ENCODE data around the gene ZNF507. TPM values are rescaled to one million over a fixed set of nuclear protein-coding genes. Genes with fewer than 3 reads are reported as not detected.
A peak's percentile ranks its signal among the peaks of the same experiment; 100 is the strongest.

ZNF507 gene
- total RNA-seq (2021) (20.8 and 26.5 TPM in 2 replicates), Bru-seq, nascent RNA (percentile 92 among the genes with signal in this experiment), BruChase-seq, experiment 1, labeled RNA remaining after a 2-hour chase (percentile 93 among the genes with signal in this experiment), BruChase-seq, experiment 2, labeled RNA remaining after a 6-hour chase (percentile 77 among the genes with signal in this experiment)
- long read RNA-seq, full-length matches to known transcripts: 5 of 18 reads
- long read RNA-seq, partial matches to known transcripts: 4 of 18 reads
- long read RNA-seq, other reads (novel, unspliced or antisense): 9 of 18 reads

- BruUV-seq (replicated peaks): TSS peak; percentile 43
- peaks cover 47% of the 10 kb centered on the region for H3K79me2 ChIP-seq (ENCODE audit: low read depth)
- TF ChIP-seq EZH2 (IDR thresholded peaks at IDR 0.05; ENCODE audit: low read depth): no peak
- TF ChIP-seq, protein P1, sequence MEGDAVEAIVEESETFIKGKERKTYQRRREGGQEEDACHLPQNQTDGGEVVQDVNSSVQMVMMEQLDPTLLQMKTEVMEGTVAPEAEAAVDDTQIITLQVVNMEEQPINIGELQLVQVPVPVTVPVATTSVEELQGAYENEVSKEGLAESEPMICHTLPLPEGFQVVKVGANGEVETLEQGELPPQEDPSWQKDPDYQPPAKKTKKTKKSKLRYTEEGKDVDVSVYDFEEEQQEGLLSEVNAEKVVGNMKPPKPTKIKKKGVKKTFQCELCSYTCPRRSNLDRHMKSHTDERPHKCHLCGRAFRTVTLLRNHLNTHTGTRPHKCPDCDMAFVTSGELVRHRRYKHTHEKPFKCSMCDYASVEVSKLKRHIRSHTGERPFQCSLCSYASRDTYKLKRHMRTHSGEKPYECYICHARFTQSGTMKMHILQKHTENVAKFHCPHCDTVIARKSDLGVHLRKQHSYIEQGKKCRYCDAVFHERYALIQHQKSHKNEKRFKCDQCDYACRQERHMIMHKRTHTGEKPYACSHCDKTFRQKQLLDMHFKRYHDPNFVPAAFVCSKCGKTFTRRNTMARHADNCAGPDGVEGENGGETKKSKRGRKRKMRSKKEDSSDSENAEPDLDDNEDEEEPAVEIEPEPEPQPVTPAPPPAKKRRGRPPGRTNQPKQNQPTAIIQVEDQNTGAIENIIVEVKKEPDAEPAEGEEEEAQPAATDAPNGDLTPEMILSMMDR (conservative IDR thresholded peaks at IDR 0.05): no peak
- intact Hi-C loops (cut with micrococcal nuclease; ENCODE audit: unreplicated experiment): loop anchor here (1.0 to 2.0 kb wide), 2 partner anchors 28 to 59 kb away; partner anchors contain the start of gene DPY19L3
- H3F3A ChIP-seq (ENCODE audit: insufficient read depth, low read depth): peaks cover 33% of the 10 kb centered on the region
- H3K27me3 ChIP-seq (ENCODE audit: insufficient read depth, low read depth): no peaks in the 10 kb centered on the region
- no peaks in the 10 kb centered on the region for H4K20me1 ChIP-seq (ENCODE audit: insufficient read depth)
- POLR2A ChIA-PET (ENCODE audit: unreplicated experiment): interaction anchor here (0.7 kb wide), 1 partner anchor 56 kb away, joined by 4 read pairs; no protein-coding TSS in a partner anchor
- H3K9me3 ChIP-seq (ENCODE audit: insufficient read depth, low read depth): no peaks in the 10 kb centered on the region
- H3K4me3 ChIP-seq: peak within 1 kb of the TSS; percentile 98
- H3K4me2 ChIP-seq: peak within 1 kb of the TSS; percentile 93
- H3K27ac ChIP-seq: peak within 1 kb of the TSS; percentile 65
- H3K4me1 ChIP-seq (replicated peaks; ENCODE audit: insufficient read depth): peaks cover 56% of the 10 kb centered on the region
- H3K36me3 ChIP-seq (ENCODE audit: low read depth): peaks cover 25% of the 10 kb centered on the region
- H2AFZ ChIP-seq: peak within 1 kb of the TSS; percentile 96
- peak; percentile 49 to 81 for DNase-seq
- H3K9me2 ChIP-seq (ENCODE audit: insufficient read depth): no peaks in the 10 kb centered on the region
- CTCF ChIA-PET: interaction anchor here (0.6 kb wide), 1 partner anchor 18 kb away, joined by 4 read pairs; no protein-coding TSS in a partner anchor
These were observed at the start of gene ZNF507 for GRCh38 chr19:32345261-32346207. TSS of gene ZNF507 (plus strand) at chr19:32345610. CDS start at chr19:32352831, 7,221 bp downstream.

GRCh38 chr19:32296694-32297093 lies 48.7 kb upstream of the ZNF507 start:
- Histone ChIP-seq H3K36me3 (ENCODE audit: low read depth) (no peaks in the 10 kb centered on the region), H3K9me3 (ENCODE audit: insufficient read depth, low read depth) (peaks cover 8% of the 10 kb centered on the region; the same call in 1 of the 2 replicates), H3F3A (ENCODE audit: insufficient read depth, low read depth) (no peaks in the 10 kb centered on the region), H3K27ac (no peak overlapping the region), H2AFZ (no peak overlapping the region), H3K9me2 (ENCODE audit: insufficient read depth) (no peaks in the 10 kb centered on the region), H3K79me2 (ENCODE audit: low read depth) (no peaks in the 10 kb centered on the region), H3K27me3 (ENCODE audit: insufficient read depth, low read depth) (peaks cover 14% of the 10 kb centered on the region), H3K4me3 (no peak overlapping the region), H3K4me2 (no peak overlapping the region), H4K20me1 (ENCODE audit: insufficient read depth) (no peaks in the 10 kb centered on the region), H3K4me1 (replicated peaks; ENCODE audit: insufficient read depth) (no peaks in the 10 kb centered on the region)
- intact Hi-C loops (cut with micrococcal nuclease; ENCODE audit: unreplicated experiment): no loop called here
- TF ChIP-seq, protein P1 (conservative IDR thresholded peaks at IDR 0.05): no peak
- TF ChIP-seq EZH2 (IDR thresholded peaks at IDR 0.05; ENCODE audit: low read depth): no peak
- POLR2A ChIA-PET (ENCODE audit: unreplicated experiment): no interaction called here
- DNase-seq: no peak
- CTCF ChIA-PET: no interaction called here
- BruUV-seq (replicated peaks): no TSS peak

GRCh38 chr19:32302778-32303177 lies 42.6 kb upstream of the ZNF507 start:
- H2AFZ ChIP-seq: no peak overlapping the region
- POLR2A ChIA-PET (ENCODE audit: unreplicated experiment): no interaction called here
- H3K4me3 ChIP-seq: no peak overlapping the region
- peaks cover 8% of the 10 kb centered on the region; the same call in 1 of the 2 replicates for H3K9me3 ChIP-seq (ENCODE audit: insufficient read depth, low read depth)
- no peaks in the 10 kb centered on the region for H4K20me1 ChIP-seq (ENCODE audit: insufficient read depth)
- no peaks in the 10 kb centered on the region for H3K36me3 ChIP-seq (ENCODE audit: low read depth)
- intact Hi-C loops (cut with micrococcal nuclease; ENCODE audit: unreplicated experiment): no loop called here
- DNase-seq: no peak
- H3K79me2 ChIP-seq (ENCODE audit: low read depth): no peaks in the 10 kb centered on the region
- CTCF ChIA-PET: no interaction called here
- H3K27me3 ChIP-seq (ENCODE audit: insufficient read depth, low read depth): peaks cover 22% of the 10 kb centered on the region
- no TSS peak for BruUV-seq (replicated peaks)
- no peak for TF ChIP-seq EZH2 (IDR thresholded peaks at IDR 0.05; ENCODE audit: low read depth)
- TF ChIP-seq, protein P1 (conservative IDR thresholded peaks at IDR 0.05): no peak
- H3K4me1 ChIP-seq (replicated peaks; ENCODE audit: insufficient read depth): no peaks in the 10 kb centered on the region
- H3F3A ChIP-seq (ENCODE audit: insufficient read depth, low read depth): no peaks in the 10 kb centered on the region
- no peaks in the 10 kb centered on the region for H3K9me2 ChIP-seq (ENCODE audit: insufficient read depth)
- H3K4me2 ChIP-seq: no peak overlapping the region
- no peak overlapping the region for H3K27ac ChIP-seq
